ENCODE measurements around the gene THNSL1. TPM values are rescaled to one million over a fixed set of nuclear protein-coding genes. Genes with fewer than 3 reads are reported as not detected.
A peak's percentile ranks its signal among the peaks of the same experiment; 100 is the strongest.
"Not testable (repeated sequence)": the region's sequence is repeated elsewhere in the genome, so short reads cannot be mapped to it uniquely, and the experiment has no call there.

THNSL1 gene
- total RNA-seq, 3 donors from 2014 or later = 2.2 to 3.7 (median 3.2) TPM

DNA sequence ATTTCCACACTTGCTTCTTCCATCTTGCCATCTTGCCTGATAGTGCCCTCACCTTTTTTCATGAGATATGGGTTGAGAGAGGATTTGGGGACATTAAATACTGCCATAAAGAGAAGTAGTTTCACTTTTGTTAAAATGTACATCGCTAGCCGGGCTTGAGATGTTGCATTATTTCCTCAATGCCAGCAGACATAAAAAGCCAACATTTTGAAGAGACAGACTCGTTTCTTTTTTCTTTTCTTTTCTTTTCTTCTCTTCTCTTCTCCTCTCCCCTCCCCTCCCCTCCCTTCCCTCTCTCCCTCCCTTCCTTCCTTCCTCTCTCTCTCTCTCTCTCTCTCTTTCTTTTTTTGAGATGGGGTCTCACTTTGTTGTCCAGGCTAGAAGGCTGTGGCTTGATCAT lies 18.4 kb upstream of the THNSL1 start:
- H3K9me3 ChIP-seq = no peaks in the 10 kb centered on the region

DNA sequence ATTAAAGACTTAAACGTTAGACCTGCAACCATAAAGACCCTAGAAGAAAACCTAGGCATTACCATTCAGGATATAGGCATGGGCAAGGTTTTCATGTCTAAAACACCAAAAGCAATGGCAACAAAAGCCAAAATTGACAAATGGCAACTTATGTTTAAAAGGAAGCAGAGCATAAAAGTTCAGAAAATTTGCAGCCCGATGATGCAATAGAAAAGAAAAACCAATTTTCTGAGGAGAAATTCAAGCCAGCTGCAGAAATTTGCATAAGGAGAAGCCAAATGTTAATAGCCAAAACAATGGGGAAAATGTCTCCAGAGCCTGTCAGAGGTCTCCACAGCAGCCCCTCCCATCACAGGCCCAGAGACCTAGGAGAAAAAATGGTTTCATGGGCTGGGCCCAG lies 4.8 kb upstream of the THNSL1 start:
- H3K4me1 ChIP-seq (ENCODE audit: low read depth); H3K4me3 ChIP-seq; H3K36me3 ChIP-seq (ENCODE audit: low read depth); H3K9me3 ChIP-seq; ATAC-seq; DNase-seq; intact Hi-C loops (cut with DNase I, micrococcal nuclease): not testable (repeated sequence)

More for the DNA sequence above, 18.4 kb upstream of the THNSL1 start:
- intact Hi-C loops (cut with DNase I, micrococcal nuclease) = no loop called here
- ATAC-seq (no peak), DNase-seq (no peak)
- no peaks in the 10 kb centered on the region for H3K36me3 ChIP-seq (ENCODE audit: low read depth)
- TF ChIP-seq, protein P1, sequence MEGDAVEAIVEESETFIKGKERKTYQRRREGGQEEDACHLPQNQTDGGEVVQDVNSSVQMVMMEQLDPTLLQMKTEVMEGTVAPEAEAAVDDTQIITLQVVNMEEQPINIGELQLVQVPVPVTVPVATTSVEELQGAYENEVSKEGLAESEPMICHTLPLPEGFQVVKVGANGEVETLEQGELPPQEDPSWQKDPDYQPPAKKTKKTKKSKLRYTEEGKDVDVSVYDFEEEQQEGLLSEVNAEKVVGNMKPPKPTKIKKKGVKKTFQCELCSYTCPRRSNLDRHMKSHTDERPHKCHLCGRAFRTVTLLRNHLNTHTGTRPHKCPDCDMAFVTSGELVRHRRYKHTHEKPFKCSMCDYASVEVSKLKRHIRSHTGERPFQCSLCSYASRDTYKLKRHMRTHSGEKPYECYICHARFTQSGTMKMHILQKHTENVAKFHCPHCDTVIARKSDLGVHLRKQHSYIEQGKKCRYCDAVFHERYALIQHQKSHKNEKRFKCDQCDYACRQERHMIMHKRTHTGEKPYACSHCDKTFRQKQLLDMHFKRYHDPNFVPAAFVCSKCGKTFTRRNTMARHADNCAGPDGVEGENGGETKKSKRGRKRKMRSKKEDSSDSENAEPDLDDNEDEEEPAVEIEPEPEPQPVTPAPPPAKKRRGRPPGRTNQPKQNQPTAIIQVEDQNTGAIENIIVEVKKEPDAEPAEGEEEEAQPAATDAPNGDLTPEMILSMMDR (IDR thresholded peaks at IDR 0.05) = no peak
- no peak overlapping the region for H3K4me3 ChIP-seq
- H3K4me1 ChIP-seq (ENCODE audit: low read depth) = no peaks in the 10 kb centered on the region

DNA sequence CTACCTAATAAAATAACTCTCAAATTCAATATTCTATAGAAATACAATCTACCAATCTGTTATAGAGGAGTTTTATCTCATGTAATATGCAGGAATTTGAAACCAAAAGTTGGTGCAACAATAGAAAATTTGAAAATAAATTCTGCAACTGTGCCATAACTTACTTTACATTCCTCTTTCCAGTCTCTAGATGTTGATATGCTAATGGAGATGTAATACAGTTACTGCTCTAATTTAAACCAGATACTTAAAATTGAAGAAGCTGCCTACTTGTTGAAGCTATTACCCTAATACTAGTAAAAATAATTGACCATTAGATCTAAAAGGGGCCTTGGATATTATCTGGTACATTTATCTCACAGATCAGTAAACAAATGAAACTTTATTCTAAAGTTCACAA lies 1.8 kb upstream of the THNSL1 start:
- intact Hi-C loops (cut with DNase I, micrococcal nuclease) = no loop called here
- no peak for ATAC-seq
- peaks cover 11% of the 10 kb centered on the region for H3K4me1 ChIP-seq (ENCODE audit: low read depth)
- no peak overlapping the region for H3K4me3 ChIP-seq
- TF ChIP-seq, protein P1 (IDR thresholded peaks at IDR 0.05) = no peak
- no peaks in the 10 kb centered on the region for H3K36me3 ChIP-seq (ENCODE audit: low read depth)
- H3K9me3 ChIP-seq = no peaks in the 10 kb centered on the region
- DNase-seq = no peak

DNA sequence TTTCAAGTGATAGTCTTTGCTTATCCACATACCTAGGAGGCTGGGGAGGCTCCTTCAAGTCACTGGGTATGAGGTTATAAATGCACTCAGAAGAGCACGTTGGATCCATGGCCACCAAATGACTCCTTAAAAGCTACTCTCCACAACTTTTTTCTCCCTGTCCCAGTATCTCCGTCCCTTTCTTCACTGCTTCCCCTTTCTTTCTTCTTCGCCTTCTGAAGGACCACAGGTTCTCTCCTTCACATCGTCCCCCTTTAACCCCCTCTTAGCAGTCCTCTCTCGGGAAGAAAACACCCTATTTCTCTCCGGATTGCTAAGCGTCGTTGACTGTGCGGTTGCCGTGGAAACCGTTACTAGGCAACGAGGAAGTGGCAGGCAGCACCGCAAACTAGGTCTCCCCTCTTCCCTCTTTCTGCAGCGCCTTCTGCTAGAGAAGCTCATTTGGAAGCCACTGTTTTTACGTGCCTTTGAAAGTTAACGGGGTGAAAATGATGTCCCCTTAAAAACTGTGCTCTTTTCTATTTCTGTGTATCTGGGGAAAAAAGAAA lies 510 bp upstream of the THNSL1 start, which contains the start of gene ENKUR:
Gene ENKUR (minus strand): TSS at position 331 of the 548 bp plus-strand sequence. CDS start 222 bp downstream, at position 109.
- intact Hi-C loops (cut with DNase I, micrococcal nuclease) = no loop called here
- ATAC-seq (peak; percentile 66), DNase-seq (peak; percentile 89 to 99 (median 90))
- TF ChIP-seq, protein P1 (IDR thresholded peaks at IDR 0.05) = no peak
- peak within 1 kb of the TSS; percentile 35 for H3K4me3 ChIP-seq
- H3K36me3 ChIP-seq (ENCODE audit: low read depth) = no peaks in the 10 kb centered on the region
- no peaks in the 10 kb centered on the region for H3K9me3 ChIP-seq
- H3K4me1 ChIP-seq (ENCODE audit: low read depth) = peaks cover 11% of the 10 kb centered on the region

DNA sequence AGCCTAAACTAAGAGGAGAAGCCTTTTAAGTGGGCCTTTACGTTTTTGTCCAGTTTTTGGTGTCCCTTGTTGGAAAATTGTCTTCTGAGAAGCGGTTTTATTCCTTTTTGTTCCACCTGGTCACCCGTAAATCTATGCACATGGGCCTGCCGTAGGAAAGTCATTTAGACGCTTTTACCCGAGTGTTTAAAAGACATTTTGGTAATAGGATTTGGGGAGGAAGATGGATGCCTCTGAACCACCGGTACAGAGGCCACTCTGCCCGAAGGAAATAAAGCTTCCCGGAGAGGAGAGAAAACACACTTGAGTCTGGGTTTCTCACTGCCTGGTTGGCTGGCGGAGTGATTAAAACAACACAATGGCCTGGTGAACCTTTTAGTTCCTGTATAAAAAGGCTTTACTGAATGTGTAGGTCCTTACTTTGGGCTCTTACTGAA lies 760 bp downstream of the THNSL1 start:
- intact Hi-C loops (cut with DNase I, micrococcal nuclease) = no loop called here
- H3K4me1 ChIP-seq (ENCODE audit: low read depth) = peaks cover 11% of the 10 kb centered on the region
- H3K9me3 ChIP-seq = no peaks in the 10 kb centered on the region
- H3K4me3 ChIP-seq = peak overlapping the region; percentile 35
- ATAC-seq (peak; percentile 5), DNase-seq (peak in 1 of 3 donors; percentile 49)
- TF ChIP-seq, protein P1 (IDR thresholded peaks at IDR 0.05) = no peak
- no peaks in the 10 kb centered on the region for H3K36me3 ChIP-seq (ENCODE audit: low read depth)

DNA sequence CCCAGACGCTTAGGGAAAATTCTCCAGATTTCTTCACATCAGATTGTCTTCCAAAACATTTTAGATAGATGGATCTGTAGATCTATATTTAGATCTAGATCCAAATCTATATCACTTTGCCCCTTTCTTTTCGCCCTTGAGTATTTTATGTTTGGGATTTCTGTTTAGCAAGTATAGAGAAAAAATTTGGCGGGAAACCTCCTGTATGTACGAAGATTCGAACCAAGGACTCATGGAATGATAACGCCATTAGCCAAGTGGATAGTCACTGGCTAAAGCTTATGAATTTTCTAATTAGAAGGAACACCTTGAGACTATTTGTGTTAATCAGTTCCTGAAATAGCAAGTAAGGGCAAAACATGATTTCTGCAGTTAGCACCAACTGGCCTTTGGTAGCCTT lies 1.2 kb downstream of the THNSL1 start:
- ATAC-seq (no peak), DNase-seq (no peak)
- Histone ChIP-seq H3K9me3 (no peaks in the 10 kb centered on the region), H3K4me1 (ENCODE audit: low read depth) (peaks cover 11% of the 10 kb centered on the region), H3K4me3 (no peak overlapping the region), H3K36me3 (ENCODE audit: low read depth) (no peaks in the 10 kb centered on the region)
- TF ChIP-seq, protein P1 (IDR thresholded peaks at IDR 0.05) = no peak
- intact Hi-C loops (cut with DNase I, micrococcal nuclease) = no loop called here

All from mucosa of descending colon (tissue), 3 donors.